Activated CD8-positive, alpha-beta memory T cell treated with anti-CD3 and anti-CD28 coated beads for 48 hours (primary cell): Measurements from ENCODE around the gene DUSP16.
A peak's percentile ranks its signal among the peaks of the same experiment; 100 is the strongest.

Source experiments
- DNase-seq, 3 experiments: peaks; one replicate each; pipeline ENCODE4 v3.0.0-alpha.2; 2020; ENCODE audit warnings: low read depth in 2 of 3, low spot score in 2 of 3

The DUSP16 gene

DNA sequence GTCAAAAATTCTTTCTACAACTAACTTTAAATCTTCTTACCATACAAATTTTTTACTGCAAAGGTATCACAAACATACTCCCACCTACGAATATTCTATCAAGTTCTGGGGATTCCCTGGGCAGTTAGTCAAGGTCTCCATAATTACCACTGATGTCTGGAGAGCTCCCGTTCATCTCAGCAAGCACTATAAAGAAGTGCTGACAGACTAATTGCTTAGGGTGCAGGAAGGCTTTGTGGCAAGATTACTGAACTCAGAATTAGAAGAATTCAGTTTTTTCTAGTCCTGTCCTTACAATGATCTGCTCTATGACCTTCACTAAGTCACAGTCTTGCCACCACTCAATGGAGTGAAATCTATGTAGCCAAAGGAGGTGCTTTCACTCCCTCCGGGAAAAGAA is 61.5 kb downstream of the DUSP16 start:
- DNase-seq: no peak

DNA sequence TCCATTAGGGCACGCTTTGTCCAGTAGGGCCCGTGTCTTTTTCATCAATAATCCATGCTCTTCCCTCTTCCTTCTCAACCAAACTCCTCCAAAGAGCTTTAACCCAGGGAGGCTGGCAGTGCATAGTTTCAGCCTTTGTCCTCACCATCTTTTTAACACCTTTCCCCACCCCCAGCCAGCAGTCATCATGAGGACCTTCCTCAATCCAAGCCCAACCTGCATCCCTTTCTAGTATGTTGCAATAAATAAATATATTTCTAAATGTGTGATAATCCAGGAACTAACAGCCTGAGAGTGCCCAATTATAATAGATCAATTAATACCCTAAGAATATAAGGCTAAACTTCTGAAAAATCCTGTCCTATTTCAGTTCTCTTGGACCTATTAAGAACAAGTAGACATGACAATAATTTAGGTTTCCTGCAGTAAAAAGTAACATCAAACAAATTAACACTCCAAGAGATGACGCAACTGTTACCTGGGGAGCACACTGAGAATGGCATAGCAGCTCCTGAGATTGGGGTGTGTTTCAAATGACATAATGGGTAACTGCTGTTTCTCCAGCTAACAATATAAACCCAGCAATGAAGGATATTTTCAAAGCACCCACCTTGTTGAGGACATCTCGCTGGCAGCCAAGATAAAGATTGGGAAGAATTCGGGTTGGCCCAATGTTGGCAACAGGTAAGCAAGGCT is 62.6 kb downstream of the DUSP16 start:
- no peak for DNase-seq

DNA sequence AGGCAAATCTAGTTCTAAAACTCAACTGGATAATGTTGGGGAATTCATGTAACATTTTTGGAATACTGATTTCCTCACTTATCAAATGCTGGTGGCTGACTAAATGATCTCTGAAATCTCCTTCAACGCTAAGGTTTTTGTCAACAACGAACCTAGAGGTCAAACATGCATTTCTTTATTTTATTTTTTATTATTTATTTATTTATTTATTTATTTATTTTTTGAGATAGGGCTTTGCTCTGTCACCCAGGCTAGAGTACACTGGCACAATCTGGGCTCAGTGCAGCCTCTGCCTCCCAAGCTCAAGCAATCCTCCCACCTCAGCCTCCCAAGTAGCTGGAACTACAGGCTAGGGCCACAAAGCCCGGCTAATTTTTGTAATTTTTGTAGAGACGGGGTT is 64.5 kb downstream of the DUSP16 start:
- no peak for DNase-seq

DNA sequence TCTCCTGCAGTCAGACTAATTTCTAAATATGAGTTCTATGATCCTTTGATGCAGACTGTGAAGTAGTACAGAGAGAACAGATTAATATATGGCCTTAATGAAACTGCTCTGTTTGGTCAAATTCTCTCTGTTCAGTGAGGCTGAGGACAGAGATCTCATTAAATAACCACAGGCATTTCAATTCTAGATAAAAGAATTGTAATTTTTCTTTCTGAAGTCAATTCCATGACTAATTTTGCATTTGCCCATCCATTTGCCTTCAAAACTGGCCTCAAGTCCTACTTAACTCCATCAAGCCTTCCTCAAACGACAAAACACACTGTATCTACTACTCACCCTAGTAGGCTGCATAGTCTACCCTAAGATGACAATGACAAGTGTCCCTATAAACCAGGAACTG is 67.1 kb downstream of the DUSP16 start:
- DNase-seq: no peak

DNA sequence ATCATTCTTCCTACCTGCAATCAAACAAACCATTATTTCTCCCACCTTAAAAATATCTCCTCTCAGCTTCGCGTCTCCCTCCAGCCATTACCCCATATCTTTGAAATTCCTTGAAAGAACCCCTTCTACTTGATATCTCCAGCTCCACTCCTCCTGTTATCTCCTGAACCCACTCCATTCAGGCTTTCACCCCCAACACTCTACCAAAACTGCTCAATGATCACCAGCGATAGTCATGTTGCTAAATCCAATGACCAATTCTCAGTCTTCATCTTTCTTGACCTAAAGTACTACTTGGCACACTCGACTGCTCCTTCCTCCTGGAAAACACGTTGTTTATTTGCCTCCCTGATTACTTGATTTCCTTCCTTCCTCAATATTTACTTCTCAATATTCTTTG is 70.1 kb downstream of the DUSP16 start:
- no peak for DNase-seq

DNA sequence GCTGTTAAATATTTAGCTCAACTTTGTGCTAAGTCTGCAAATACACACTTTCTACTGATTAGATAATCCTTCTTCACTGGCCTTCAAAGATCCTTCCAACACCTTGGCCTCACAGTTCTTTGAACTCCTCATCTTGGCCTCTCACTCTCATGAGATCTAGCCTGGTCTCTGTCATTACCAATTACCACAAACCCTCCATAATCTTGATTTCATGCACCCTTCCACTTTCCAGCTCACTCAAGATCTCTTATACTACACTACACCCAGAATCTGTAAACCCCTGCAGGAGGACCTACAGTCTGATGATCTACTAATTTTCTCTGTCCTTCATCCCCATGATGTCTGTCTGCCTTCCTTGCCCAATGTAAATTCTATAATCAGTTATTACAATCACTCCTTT is 71.1 kb downstream of the DUSP16 start:
- no peak for DNase-seq

DNA sequence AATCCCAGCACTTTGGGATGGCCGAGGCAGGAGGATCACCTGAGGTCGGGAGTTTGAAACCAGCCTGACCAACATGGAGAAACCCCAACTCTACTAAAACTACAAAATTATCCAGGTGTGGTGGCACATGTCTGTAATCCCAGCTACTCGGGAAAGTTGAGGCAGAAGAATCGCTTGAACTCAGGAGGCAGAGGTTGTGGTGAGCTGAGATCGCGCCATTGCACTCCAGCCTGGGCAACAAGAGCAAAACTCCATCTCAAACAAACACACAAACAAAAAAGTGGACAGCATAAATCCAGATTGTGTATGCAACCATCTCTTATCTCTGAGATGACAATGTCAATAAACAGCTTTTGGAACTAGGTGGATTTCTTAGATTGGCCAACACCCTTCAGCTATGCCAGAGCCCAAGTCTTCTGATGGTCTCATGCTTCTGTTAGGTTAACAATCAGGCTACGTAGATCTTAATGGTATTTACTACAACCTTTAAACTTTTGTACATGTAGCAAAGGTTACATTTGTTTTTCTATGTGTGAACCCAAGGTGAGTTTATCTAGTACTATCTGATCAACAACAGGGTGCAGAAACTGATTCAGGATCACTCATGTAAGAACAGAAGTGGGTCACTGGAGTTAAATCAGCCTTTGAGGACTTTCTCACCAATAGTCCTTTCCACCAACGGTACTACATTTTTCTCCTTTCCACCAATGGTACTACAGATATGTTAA is 73.7 kb downstream of the DUSP16 start:
- DNase-seq: no peak

DNA sequence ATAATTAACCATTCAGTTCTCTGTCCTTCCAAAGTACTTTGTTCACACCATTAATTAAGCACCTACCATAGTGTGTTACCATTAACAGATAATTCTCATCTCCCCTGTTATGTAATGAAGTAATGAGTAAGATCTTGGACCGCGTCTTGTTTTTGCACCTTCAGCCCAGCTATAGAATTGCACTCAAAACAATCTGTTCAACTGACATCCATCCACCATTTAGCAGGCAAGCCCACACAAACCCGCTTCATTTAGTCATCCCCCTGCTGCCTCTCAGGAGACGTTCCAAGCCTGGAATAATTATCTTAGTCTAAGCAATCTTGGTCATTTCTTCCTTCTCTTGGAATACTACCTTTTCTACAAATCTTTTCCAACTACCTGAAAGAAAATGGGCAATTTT is 74.4 kb downstream of the DUSP16 start:
- DNase-seq: no peak

- DNase-seq: no peak
Observed at GRCh38 chr12:12487490-12487889, 75.2 kb downstream of the DUSP16 start.

- no peak for DNase-seq
Observed at GRCh38 chr12:12486661-12487240, 75.9 kb downstream of the DUSP16 start.

DNA sequence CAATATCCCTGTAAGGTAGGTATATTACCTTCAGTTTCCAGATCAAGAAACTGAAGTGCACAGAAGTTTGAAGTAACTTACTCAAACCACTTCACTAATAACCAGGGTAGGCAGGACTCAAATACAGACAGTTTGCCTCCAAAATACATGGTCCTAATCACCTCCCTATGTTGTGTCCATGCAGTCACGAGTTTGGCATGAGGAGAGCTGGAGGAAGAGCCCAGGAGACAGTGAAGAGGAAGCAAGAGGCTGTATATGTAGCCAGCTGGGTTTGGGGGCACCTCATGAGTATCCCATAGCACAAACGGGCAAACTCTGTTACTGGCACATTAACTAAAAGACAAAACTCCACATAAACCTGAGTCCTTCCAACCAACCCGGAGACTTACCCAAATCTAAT is 79.2 kb downstream of the DUSP16 start:
- no peak for DNase-seq

DNA sequence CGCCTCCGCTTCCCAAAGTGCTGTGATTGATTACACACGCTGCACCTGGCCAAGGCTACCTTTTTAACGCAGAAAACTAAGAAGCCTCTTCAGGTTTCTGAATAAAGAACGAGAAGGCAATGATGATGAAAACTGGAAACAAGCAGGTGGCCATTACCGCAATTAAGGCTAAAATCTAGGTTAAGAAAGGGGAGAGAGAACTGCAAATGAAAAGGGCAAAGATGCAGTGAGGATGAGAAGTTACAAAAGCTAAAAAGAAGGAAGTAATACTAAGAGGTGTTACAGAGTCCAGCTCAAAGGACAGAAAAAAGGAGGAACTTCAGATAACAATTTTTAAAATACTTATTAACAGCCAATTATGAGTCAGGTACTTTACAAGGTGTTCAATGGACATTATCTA is 79.7 kb downstream of the DUSP16 start:
- no peak for DNase-seq

DNA sequence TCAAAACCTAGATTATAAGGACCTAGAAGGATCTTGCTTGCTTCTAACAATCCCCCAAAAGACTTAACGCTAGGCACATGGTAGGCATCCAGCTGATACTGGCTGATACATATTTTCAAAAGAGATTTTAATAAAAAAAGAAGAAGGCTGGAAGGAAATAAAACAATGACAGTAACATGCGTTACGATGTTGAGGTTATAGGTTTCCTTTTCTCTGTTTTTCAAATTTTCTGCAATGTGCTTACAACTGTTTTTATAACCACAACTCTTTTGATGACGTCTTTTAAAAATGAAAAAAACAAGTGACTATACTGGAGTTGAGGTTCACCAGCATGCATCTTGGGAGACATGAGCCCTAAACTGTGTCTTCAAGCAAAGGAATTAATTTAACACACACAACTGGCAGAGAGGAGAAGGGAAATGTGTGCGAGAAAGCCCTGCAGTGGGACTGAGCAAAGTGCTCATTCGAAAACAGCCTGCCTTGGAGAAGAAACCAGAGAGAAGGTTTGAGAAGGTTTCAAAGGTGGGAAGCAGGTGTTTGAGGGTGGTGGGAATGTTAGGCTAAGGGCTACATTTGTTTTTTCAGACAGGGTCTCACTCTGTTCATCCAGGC is 80.4 kb downstream of the DUSP16 start:
- DNase-seq: no peak

GRCh38 chr12:12481631-12482030 is 81.0 kb downstream of the DUSP16 start:
- DNase-seq: no peak

- DNase-seq: no peak
Observed at GRCh38 chr12:12480074-12480473, 82.6 kb downstream of the DUSP16 start.

DNA sequence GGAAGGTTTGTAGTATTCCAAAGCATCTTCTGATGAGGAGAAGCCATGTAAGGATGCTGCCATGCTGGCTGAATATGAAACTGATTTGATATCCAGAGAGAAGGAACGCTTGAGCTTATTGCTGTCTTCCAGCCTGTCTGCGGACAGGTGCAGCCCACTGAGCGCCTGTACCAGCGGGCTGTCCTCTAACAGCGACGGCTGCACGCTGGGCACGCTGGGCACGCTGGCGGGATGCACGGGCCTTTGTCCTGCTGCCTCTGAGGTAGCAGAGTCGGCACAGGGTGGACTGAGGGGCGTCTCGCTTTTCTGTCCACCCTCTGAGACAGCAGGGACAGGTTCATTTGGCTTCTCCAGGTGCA is 85.2 kb downstream of the DUSP16 start:
- DNase-seq: no peak

DNA sequence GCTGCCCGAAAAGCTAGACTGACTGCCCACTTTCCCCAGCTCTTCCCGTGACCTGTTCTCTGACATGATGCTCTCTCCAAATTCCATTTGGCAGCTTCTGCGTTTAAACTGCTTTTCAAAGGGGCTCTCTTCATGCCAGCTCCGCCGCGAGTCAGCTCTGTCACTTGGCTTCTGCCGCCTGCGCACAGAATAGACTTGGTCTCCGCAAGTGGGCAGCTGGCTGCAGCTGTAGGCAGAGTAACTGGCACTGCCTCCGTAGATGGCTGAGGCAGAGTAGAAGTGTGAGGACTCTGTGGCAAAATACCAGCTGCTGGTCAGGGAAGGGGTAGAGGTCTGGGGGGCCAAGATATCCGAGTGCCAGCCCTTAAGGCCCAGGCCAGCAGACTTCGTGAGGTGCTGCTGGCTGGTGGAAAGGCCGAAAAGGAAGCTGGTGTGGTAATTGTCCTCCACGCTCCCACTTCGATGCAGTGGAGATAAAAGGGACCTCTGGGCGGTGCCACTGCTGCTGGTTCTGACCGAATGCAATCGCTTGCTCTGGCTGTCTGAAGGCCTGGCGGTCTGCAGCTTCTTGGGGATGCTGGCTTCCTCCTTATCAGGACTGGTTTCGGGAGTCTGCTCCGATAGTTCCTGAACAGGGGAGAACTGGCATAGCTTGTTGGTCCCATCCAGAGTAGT is 85.7 kb downstream of the DUSP16 start:
- DNase-seq: no peak

- peak in 1 of 3 experiments; percentile 22 for DNase-seq
Observed at GRCh38 chr12:12474931-12475795, 87.5 kb downstream of the DUSP16 start.

GRCh38 chr12:12474471-12474928 is 88.2 kb downstream of the DUSP16 start:
- DNase-seq: peak in 1 of 3 experiments; percentile 36

DNA sequence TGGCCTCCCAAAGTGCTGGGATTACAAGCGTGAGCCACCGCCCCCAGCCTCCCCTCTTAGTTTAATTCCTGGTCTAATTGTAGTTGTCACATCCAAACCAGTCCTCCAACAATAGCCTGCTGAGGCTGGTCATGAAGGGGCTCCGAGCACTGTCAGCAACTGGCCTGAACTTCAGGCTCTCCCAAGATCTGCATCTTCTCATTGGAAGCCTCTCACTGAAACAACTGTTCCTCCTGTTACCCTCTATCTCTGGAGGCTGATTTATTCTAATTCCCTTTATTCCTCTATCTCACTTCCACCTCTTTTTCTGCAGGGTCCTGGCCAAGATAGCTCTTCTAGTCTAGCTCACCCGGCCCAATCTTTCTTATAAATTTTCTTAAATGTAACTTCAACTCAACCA is 89.4 kb downstream of the DUSP16 start:
- DNase-seq: no peak
